Type B pancreatic cell (in vitro differentiated cells): ENCODE measurements around the gene RBM20. TPM values are rescaled to one million over a fixed set of nuclear protein-coding genes. Genes with fewer than 3 reads are reported as not detected.
A peak's percentile ranks its signal among the peaks of the same experiment; 100 is the strongest.

ENCODE experiments used
- DNase-seq: peaks from one replicate; pipeline ENCODE4 v3.0.0; 2021; ENCODE audit warnings: mixed read lengths; ENCODE audit not compliant: unreplicated experiment; ENCODE audit errors: extremely low spot score
- H3K27ac Mint-ChIP-seq: 2 replicates; pipeline ENCODE4 v1.8.0; 2021; ENCODE audit warnings: mild to moderate bottlenecking, mixed read lengths
- H3K27me3 Mint-ChIP-seq: 2 replicates; pipeline ENCODE4 v1.8.0; 2021; ENCODE audit warnings: mixed read lengths
- H3K36me3 Mint-ChIP-seq: 2 replicates; pipeline ENCODE4 v1.8.0; 2021; ENCODE audit warnings: mixed read lengths
- H3K4me1 Mint-ChIP-seq: one replicate; pipeline ENCODE4 v1.8.0; 2021; ENCODE audit warnings: mixed read lengths; ENCODE audit not compliant: unreplicated experiment
- H3K4me3 Mint-ChIP-seq: 2 replicates; pipeline ENCODE4 v1.8.0; 2021; ENCODE audit warnings: mild to moderate bottlenecking, mixed read lengths
- H3K9me3 Mint-ChIP-seq: 2 replicates; pipeline ENCODE4 v1.8.0; 2021; ENCODE audit warnings: mixed read lengths
- total RNA-seq: library from RNA; stranded (reverse); gene quantifications from 2 replicates; pipeline ENCODE4 v1.2.1, GENCODE V29; 2021; ENCODE audit warnings: low replicate concordance
- TF ChIP-seq, protein P1 (sequence below): fragments of 200-600 bp; sonication (generic); conservative IDR thresholded peaks from 2 replicates; pipeline ENCODE4 v1.5.0; 2021; ENCODE audit warnings: antibody characterized with exemption, mild to moderate bottlenecking

RBM20 gene
- total RNA-seq, 1 donor from 2014 or later: 5.2 TPM

- no peaks in the 10 kb centered on the region for H3K27me3 Mint-ChIP-seq
- no peaks in the 10 kb centered on the region for H3K36me3 Mint-ChIP-seq
- H3K27ac Mint-ChIP-seq: no peak overlapping the region
- H3K4me1 Mint-ChIP-seq: peaks cover 26% of the 10 kb centered on the region
- DNase-seq: no peak
- TF ChIP-seq, protein P1, sequence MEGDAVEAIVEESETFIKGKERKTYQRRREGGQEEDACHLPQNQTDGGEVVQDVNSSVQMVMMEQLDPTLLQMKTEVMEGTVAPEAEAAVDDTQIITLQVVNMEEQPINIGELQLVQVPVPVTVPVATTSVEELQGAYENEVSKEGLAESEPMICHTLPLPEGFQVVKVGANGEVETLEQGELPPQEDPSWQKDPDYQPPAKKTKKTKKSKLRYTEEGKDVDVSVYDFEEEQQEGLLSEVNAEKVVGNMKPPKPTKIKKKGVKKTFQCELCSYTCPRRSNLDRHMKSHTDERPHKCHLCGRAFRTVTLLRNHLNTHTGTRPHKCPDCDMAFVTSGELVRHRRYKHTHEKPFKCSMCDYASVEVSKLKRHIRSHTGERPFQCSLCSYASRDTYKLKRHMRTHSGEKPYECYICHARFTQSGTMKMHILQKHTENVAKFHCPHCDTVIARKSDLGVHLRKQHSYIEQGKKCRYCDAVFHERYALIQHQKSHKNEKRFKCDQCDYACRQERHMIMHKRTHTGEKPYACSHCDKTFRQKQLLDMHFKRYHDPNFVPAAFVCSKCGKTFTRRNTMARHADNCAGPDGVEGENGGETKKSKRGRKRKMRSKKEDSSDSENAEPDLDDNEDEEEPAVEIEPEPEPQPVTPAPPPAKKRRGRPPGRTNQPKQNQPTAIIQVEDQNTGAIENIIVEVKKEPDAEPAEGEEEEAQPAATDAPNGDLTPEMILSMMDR: no peak
- H3K4me3 Mint-ChIP-seq: no peak overlapping the region
- H3K9me3 Mint-ChIP-seq: no peaks in the 10 kb centered on the region
Measured at GRCh38 chr10:110781139-110781538, 137.0 kb downstream of the RBM20 start.

DNA sequence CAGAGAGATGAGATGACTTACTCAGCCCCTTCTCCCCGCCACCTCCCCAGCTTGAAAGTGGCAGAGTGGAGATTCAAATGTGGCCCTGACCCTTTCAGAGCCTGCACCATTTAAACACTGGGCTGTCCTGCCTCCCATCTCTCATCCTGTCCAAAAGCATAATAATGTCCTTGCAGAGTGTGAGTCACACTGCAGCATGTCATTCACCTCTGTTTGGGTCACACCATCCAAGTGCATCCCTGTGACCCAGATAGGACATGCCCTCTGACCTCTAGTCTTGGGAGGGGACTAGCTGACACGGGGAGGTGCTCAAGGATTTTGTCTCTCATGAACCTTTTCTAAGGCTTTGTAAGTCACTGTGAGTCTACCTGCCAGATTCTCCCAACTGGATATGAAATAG, 138.5 kb downstream of the RBM20 start:
- no peaks in the 10 kb centered on the region for H3K9me3 Mint-ChIP-seq
- no peaks in the 10 kb centered on the region for H3K27me3 Mint-ChIP-seq
- TF ChIP-seq, protein P1: no peak
- H3K27ac Mint-ChIP-seq: no peak overlapping the region
- peaks cover 32% of the 10 kb centered on the region for H3K4me1 Mint-ChIP-seq
- no peak overlapping the region for H3K4me3 Mint-ChIP-seq
- H3K36me3 Mint-ChIP-seq: no peaks in the 10 kb centered on the region
- no peak for DNase-seq

- DNase-seq: no peak
- Mint-ChIP-seq H3K4me1 (peaks cover 37% of the 10 kb centered on the region), H3K36me3 (no peaks in the 10 kb centered on the region), H3K4me3 (no peak overlapping the region), H3K27me3 (no peaks in the 10 kb centered on the region), H3K27ac (no peak overlapping the region), H3K9me3 (no peaks in the 10 kb centered on the region)
- TF ChIP-seq, protein P1: no peak
Measured at GRCh38 chr10:110783509-110784107, 139.5 kb downstream of the RBM20 start.

DNA sequence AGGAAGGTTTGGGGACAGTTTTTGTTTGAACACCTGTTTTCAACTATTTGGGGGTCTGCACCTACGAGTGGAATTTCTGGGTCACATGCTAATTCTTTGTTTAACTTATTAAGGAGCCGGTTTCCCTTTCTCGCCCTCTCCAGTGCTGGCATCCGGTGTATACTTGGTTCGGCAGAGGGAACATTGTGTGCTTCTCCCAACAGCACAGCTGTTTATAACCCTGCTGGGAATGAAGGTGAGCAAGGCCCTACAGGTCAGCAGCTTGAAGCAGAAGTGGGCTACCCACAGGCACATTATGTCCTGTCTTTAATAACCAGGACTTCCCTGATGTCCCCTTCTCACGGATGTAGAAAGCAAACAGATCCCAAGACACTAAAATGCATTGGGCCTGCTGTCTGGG, 140.1 kb downstream of the RBM20 start:
- Mint-ChIP-seq H3K27me3 (no peaks in the 10 kb centered on the region), H3K4me3 (no peak overlapping the region), H3K36me3 (no peaks in the 10 kb centered on the region), H3K4me1 (peaks cover 43% of the 10 kb centered on the region), H3K27ac (no peak overlapping the region), H3K9me3 (no peaks in the 10 kb centered on the region)
- no peak for DNase-seq
- TF ChIP-seq, protein P1: no peak

DNA sequence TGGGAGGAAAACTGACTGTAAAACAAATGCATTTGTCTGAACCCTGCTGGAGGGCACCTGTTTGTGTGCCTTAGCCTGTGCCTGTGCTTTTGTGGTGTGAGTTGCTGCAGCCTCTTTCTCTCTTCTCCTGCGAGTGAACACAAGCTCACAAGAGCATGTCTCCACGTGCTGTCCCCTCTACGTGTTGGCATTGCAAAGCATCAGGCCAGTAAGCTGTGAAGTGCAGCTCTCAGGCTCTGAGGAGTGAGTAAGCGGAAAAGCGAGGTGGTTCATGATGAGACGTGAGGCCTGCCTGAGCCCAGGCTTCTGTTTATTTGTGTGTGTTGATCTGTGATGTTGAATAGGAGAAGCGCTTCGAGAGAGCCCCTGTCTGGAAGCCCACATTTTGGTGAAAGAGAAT, 142.0 kb downstream of the RBM20 start:
- Mint-ChIP-seq H3K9me3 (no peaks in the 10 kb centered on the region), H3K36me3 (no peaks in the 10 kb centered on the region), H3K27me3 (no peaks in the 10 kb centered on the region), H3K4me3 (peak overlapping the region; percentile 24), H3K4me1 (peaks cover 61% of the 10 kb centered on the region), H3K27ac (peak overlapping the region; percentile 84)
- DNase-seq: no peak
- TF ChIP-seq, protein P1: no peak
